ENCODE data around the gene MORC1.

The MORC1 gene

GRCh38 chr3:109033000-109033660 is 84.8 kb downstream of the MORC1 start:
- no peak for DNase-seq (ENCODE audit: low read depth)

- no peak for DNase-seq (ENCODE audit: low read depth)
Observed at GRCh38 chr3:109028753-109029152, 89.2 kb downstream of the MORC1 start.

DNA sequence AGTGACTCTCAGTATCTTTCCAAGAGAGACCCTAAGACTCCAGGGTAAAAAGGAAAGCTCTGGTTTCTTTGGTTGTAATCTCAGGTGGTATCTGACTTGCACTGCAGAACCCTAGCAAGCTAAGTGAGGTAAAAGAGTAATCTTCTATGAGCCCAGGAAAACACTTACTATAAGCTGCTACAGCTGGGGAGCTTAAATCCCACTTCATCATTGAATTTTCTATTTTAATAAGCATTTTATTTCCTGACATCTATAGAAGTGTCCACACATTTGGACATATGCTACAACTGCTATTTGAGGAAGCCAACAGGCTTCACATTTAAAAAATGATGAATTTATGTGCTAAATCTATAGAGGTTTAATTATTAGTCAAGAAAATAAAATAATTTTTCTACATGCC is 91.1 kb downstream of the MORC1 start:
- DNase-seq (ENCODE audit: low read depth), result no peak

GRCh38 chr3:109025896-109026295 is 92.0 kb downstream of the MORC1 start:
- no peak for DNase-seq (ENCODE audit: low read depth)

- DNase-seq (ENCODE audit: low read depth), result peak; percentile 13
Observed at GRCh38 chr3:109023656-109024254, 94.2 kb downstream of the MORC1 start.

- no peak for DNase-seq (ENCODE audit: low read depth)
Observed at GRCh38 chr3:109023167-109023566, 94.8 kb downstream of the MORC1 start.

- no peak for DNase-seq (ENCODE audit: low read depth)
Observed at GRCh38 chr3:109021556-109021955, 96.4 kb downstream of the MORC1 start.

DNA sequence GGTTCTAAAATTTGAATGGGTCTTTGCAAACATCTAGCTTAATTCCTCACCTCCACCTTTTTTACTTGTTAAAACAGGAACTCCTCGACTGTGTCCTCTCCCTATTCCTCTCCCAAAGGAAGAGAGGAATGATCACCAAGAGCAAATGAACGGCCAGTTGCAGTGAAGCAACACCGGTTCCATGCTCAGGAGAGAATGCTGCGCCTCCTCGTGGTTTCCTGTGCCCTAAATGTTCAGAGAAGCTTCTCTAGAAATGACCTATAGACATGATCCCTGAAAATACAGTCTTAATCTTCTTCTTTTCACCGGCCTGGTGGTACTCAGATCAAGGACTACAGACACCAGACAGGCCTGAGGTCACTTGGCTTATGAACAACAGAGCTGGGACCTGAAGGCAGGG is 99.1 kb downstream of the MORC1 start:
- DNase-seq (ENCODE audit: low read depth), result no peak

DNA sequence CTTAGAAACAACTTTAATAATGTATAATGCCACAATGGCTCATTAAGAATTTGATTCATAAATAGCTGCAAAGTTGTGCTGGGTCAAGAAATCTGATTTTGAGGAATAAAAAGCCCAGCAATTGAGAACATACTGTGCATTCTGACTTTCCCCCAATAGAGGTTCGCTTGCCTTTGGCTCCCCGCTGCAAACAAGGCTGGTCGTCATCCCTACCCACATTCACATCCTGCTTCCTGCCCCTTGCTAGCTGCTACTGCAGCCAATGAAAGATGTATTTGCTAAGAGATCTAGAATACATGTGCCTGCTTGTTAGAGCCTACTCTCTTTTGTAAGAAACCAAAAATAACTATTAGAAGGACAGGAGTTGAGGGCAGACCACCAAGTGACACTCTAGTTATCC is 112.5 kb downstream of the MORC1 start:
- DNase-seq (ENCODE audit: low read depth), result no peak

GRCh38 chr3:108998436-108998835 is 119.5 kb downstream of the MORC1 start:
- DNase-seq (ENCODE audit: low read depth), result no peak

GRCh38 chr3:108985844-108986243 is 132.1 kb downstream of the MORC1 start:
- DNase-seq (ENCODE audit: low read depth), result no peak

DNA sequence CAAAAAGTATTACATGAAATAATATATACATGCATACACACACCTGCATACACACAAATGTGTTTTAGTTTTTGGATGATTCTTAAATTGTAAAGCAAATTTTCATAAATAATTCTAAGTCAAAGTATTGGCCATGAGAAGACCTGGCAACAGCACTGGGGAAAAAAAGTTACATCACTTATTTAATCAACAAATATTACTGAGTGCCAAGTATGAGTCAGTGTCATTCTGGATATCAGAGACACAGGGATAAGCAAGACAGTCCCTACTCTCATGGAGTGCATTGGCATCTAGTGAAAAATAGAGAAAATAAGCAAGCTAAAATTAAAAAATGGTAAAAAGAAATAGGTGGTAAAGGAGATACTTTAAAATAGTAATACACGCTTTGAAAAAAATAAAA is 134.9 kb downstream of the MORC1 start:
- no peak for DNase-seq (ENCODE audit: low read depth)

DNA sequence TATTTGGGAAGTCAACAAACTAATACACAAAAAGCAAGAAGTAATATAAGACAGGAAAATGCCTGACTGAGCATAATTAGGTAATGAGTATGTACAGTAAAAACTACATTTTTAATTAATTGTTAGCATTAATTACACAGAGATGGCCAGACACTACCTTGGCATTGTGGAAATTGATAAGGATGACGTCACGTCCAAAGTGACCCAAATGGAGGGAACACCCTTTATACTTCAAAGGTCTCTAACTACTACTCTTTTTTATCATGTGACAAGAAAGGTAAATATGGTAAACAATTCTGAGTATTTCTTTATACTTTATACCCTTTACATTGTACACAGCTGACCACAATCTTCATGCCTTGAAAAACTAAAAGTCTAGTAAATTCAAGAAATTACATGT is 141.9 kb downstream of the MORC1 start:
- no peak for DNase-seq (ENCODE audit: low read depth)

- DNase-seq (ENCODE audit: low read depth), result no peak
Observed at GRCh38 chr3:108973019-108973418, 144.9 kb downstream of the MORC1 start.

- DNase-seq (ENCODE audit: low read depth), result no peak
Observed at GRCh38 chr3:108972482-108972881, 145.5 kb downstream of the MORC1 start.

DNA sequence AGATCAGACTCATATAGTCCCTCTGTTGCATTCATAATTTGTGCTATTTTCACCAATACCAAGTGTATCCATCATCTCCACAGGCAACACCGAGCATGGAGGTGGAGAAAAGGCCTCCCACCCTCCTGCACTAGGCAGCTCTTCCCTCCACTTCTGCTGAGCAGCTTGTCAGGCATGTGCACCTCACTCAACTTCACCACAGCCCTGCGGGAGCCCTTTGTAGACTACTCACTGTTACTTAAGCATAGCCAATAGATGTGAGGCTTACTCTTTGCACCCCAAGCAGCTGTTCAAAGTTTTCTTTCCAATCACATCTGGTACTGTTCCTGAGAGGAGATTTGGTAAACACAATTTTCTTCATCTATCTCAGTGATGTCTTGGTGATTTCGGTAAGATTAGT is 147.4 kb downstream of the MORC1 start:
- no peak for DNase-seq (ENCODE audit: low read depth)

DNA sequence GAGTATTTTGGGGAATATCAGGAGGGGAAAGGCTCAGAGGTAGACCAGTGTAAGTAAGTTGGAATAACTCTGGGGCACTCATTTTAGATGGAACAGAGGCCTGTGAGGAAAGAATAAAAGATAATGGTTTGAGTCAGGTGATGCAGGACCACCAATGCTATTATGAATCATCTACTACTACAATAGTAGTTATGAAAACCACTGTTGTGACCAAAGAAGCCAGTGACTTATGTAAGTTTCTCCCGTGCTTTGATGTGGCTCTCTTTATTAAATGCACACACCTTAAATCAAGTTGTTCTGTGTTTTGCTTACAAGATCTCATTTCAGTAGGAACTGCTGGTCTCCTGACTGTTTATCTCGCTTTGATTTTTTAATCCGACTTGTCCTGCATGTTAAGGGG is 151.2 kb downstream of the MORC1 start:
- DNase-seq (ENCODE audit: low read depth), result no peak

DNA sequence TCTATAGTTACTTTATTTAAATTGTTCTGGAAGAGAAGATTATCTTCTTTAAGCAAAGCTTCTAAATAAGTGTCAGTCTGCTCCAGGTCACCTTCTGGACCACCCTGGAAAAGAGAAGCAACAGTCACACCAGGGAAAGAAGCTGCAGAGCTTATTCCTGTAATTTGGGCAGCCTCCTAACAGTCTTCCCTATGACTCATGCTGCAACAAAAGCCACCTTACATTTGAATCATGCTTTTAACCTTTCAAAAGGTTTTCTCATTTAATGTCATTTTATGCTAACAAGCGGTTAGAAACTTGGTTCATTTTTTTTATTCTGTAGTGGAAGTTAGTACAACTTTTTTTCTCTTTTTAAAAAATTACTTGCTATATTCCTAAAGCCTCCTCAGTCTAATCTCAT is 158.9 kb downstream of the MORC1 start:
- DNase-seq (ENCODE audit: low read depth), result no peak

DNA sequence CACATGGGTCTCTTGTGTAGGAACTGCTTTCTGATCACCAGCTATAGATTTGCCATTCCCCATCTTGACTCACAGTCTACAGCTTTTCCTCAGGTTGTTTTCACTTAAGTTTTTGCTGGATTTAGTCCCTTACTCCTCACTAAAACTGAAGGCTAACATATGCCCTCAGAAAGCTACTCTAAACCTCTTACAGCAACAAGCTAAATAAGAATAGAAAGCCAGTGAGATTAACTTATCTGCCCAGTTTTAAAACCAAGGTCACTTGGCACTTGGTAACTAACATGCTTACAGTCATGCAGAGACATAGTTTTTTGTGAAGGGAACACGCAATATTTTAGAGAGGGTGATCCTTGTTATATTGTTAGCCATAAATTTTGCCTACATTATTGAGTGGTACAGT is 164.2 kb downstream of the MORC1 start, which contains the start of gene GUCA1C:
Gene GUCA1C, minus strand, starts transcription at position 180 of the 400 bp plus-strand sequence. Its CDS starts 117 bp downstream, at position 63.
- no peak for DNase-seq (ENCODE audit: low read depth)

DNA sequence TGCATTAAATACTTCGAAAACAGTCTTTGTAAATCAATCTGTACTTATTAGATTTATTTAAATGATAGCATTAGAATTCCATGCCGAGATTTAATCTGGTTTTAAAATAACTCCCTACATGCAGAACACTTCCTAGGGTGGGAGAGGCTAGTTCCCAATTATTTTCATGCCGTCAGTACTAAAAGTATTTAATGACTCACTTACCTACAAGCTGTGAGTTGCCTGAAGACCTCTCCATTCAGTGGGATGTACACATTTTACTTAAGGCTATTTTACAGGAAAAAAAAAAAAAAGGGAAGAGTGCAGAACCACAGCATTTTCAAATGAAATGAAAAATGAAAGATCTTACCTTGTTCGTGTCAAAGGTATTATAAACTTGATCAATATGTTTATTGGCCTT is 164.7 kb downstream of the MORC1 start:
- no peak for DNase-seq (ENCODE audit: low read depth)

DNA sequence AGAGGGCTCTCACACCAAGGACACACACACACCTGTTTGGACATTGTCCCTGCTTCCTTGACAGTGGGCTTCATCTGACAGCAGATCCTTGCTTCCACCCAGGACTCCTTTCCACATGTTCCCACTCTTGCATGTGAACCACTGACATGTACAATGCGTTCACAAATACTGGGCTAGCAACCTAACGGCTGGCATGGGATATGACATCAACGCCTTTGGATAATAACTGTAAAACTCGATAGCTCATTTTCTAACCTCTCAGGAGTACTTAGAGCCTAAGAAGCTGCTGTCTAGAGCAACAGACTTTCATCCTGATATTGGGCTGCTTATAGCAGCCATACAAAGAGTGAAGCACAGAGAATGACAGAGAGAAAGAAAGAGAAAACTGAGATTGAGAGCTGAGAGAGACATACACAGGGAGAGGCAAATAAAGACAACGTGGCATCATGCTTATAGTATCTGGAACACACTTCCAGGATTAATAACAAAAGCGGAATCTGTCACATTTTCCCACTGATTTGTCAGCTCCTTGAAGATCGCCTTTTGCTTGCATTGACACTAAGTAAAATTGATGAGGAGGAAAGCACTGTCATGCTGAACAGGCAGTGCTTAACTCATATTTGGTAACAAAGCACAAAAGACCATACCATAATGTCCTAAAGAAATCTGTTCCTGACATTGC is 166.0 kb downstream of the MORC1 start:
- no peak for DNase-seq (ENCODE audit: low read depth)

DNA sequence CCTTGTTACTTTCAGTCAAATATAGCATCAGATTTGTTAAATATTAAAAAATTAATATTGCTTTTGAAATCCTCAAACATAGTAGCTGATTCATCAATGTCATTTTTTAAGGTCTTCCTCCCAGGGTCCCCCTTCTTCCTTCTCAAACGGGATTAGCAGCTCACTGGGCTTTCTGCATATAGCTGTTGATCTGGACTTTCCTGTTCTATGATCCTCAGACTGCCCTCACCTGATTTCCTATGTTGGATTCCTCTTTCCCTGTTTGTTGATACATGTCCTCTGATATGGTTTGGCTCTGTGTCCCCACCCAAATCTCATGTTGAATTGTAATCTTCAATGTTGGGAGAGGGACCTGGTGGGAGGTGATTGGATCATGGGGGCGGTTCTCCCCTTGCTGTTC is 170.1 kb downstream of the MORC1 start:
- no peak for DNase-seq (ENCODE audit: low read depth)

All from GM04504 (cell line).